Cerebellar nuclear complex (tissue), 1 donor: Measurements from ENCODE around the gene LMTK3.

Experiments used
- DNase-seq, 2 experiments: peaks; one replicate each; lab custom pipeline; 2025; lab: John Stamatoyannopoulos, UW

Gene LMTK3

GRCh38 chr19:48446579-48446978 is 65.1 kb downstream of the LMTK3 start:
- DNase-seq, result no peak

- peak; percentile 85 to 86 for DNase-seq
Observed at GRCh38 chr19:48445606-48446481, 65.8 kb downstream of the LMTK3 start, which contains the start of gene GRWD1. Gene GRWD1, plus strand, starts transcription at chr19:48445983. Its CDS starts 23 bp downstream, at chr19:48446006.

- DNase-seq, result no peak
Observed at GRCh38 chr19:48445256-48445605, 66.4 kb downstream of the LMTK3 start.

- DNase-seq, result no peak
Observed at GRCh38 chr19:48444936-48445200, 66.8 kb downstream of the LMTK3 start.

GRCh38 chr19:48444129-48444935 is 67.3 kb downstream of the LMTK3 start:
- no peak for DNase-seq

GRCh38 chr19:48443731-48444128 is 67.9 kb downstream of the LMTK3 start:
- DNase-seq, result no peak

GRCh38 chr19:48443256-48443655 is 68.4 kb downstream of the LMTK3 start:
- no peak for DNase-seq

GRCh38 chr19:48442116-48443035 is 69.3 kb downstream of the LMTK3 start:
- DNase-seq, result no peak

- no peak for DNase-seq
Observed at GRCh38 chr19:48441360-48442050, 70.1 kb downstream of the LMTK3 start.

GRCh38 chr19:48436586-48436985 is 75.0 kb downstream of the LMTK3 start:
- DNase-seq, result no peak
